Mesothelial cell of epicardium (in vitro differentiated cells): ENCODE results near the gene TOMM22. TPM values are rescaled to one million over a fixed set of nuclear protein-coding genes. Genes with fewer than 3 reads are reported as not detected.

Source experiments
- DNase-seq, 2 experiments: peaks; one replicate each; pipeline ENCODE4 v3.0.0; 2021; ENCODE audit warnings: low spot score in 2 of 2; ENCODE audit not compliant: unreplicated experiment in 2 of 2
- H3K27ac Mint-ChIP-seq: 2 replicates; pipeline ENCODE4 v1.8.0; 2021; ENCODE audit warnings: mixed read lengths
- H3K27me3 Mint-ChIP-seq: 2 replicates; pipeline ENCODE4 v1.8.0; 2021; ENCODE audit warnings: low read depth, mixed read lengths
- H3K36me3 Mint-ChIP-seq: 2 replicates; pipeline ENCODE4 v1.8.0; 2021; ENCODE audit warnings: mixed read lengths
- H3K4me1 Mint-ChIP-seq: 2 replicates; pipeline ENCODE4 v1.8.0; 2021; ENCODE audit warnings: mixed read lengths
- H3K4me3 Mint-ChIP-seq: 2 replicates; pipeline ENCODE4 v1.8.0; 2021; ENCODE audit warnings: mild to moderate bottlenecking, moderate library complexity, mixed read lengths
- H3K9me3 Mint-ChIP-seq: 2 replicates; pipeline ENCODE4 v1.8.0; 2021; ENCODE audit warnings: mixed read lengths
- total RNA-seq: library from RNA; stranded (reverse); gene quantifications from 3 replicates; pipeline ENCODE4 v1.2.1, GENCODE V29; 2021
- TF ChIP-seq, protein P1 (sequence below): fragments of 200-600 bp; sonication (generic); IDR thresholded peaks from one replicate; pipeline ENCODE4 v1.5.0; 2021; ENCODE audit warnings: antibody characterized with exemption; ENCODE audit not compliant: unreplicated experiment

TOMM22 gene
- total RNA-seq, 1 donor from 2014 or later: 59.7 TPM

DNA sequence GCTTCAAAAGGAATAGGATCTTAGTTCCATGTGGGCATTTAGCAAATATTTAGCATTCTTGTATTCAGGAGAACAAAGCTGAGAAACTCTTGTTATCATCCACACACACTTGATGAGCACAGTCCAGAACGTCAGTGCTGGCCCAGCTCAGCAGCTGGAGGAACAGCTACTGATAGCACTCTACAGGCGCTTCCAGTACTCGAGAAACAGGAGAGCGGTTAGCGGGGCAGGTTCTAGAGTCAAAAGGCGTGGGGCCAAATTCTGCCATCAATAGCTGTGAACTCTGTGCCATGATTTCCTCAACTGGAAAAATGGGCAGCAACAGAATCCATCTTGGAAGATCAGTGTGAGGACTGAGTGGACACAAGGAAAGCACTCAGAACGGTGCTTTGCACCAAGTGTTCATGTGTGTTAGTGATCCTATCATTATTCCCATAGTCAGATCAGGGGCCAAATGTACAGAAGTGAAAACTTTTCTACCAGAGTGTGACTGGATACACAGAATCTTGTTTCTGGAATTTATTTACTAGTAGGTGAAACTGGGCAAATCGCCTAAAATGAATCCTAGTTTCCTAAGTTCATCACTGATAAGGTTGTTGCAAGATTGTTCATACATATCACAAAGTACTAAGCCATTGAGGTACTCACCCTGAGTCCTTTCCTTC is 15.8 kb downstream of the TOMM22 start:
- TF ChIP-seq, protein P1, sequence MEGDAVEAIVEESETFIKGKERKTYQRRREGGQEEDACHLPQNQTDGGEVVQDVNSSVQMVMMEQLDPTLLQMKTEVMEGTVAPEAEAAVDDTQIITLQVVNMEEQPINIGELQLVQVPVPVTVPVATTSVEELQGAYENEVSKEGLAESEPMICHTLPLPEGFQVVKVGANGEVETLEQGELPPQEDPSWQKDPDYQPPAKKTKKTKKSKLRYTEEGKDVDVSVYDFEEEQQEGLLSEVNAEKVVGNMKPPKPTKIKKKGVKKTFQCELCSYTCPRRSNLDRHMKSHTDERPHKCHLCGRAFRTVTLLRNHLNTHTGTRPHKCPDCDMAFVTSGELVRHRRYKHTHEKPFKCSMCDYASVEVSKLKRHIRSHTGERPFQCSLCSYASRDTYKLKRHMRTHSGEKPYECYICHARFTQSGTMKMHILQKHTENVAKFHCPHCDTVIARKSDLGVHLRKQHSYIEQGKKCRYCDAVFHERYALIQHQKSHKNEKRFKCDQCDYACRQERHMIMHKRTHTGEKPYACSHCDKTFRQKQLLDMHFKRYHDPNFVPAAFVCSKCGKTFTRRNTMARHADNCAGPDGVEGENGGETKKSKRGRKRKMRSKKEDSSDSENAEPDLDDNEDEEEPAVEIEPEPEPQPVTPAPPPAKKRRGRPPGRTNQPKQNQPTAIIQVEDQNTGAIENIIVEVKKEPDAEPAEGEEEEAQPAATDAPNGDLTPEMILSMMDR: no peak
- H3K4me3 Mint-ChIP-seq: peak overlapping the region; percentile 98
- no peak for DNase-seq
- H3K36me3 Mint-ChIP-seq: peaks cover 14% of the 10 kb centered on the region
- no peaks in the 10 kb centered on the region for H3K27me3 Mint-ChIP-seq
- no peaks in the 10 kb centered on the region for H3K9me3 Mint-ChIP-seq
- H3K27ac Mint-ChIP-seq: peak overlapping the region; percentile 98
- peaks cover 52% of the 10 kb centered on the region for H3K4me1 Mint-ChIP-seq

DNA sequence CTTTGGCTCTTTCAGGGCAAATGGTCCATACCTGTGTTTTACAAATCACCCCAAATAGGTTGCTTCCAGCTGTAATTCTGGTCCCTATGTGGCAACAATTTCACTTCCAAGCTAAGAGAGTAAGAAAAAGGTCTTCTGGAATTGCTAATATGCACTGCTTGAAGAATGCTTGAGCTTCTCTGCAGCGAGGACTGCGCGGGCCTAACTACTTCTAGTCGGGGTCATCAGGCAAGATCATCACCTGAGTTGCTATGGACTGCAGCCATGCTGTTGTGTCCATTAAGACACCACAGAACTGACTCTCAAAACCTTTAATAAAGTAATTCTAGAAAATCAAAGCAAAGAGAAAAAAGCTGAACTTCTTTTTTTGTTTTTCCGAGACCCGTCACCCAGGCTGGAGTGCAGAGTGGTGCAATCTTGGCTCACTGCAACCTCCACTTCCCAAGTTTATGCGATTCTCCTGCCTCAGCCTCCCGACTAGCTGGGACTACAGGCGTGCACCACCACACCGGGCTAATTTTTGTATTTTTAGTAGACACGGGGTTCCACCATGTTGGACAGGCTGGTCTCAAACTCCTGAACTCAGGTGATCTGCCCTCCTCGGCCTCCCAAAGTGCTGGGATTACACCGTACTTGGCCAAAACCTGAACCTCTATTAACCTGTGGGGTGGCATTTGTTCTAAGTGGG is 16.8 kb downstream of the TOMM22 start:
- TF ChIP-seq, protein P1: no peak
- H3K4me3 Mint-ChIP-seq: peak overlapping the region; percentile 98
- peak overlapping the region; percentile 98 for H3K27ac Mint-ChIP-seq
- DNase-seq: no peak
- H3K4me1 Mint-ChIP-seq: peaks cover 52% of the 10 kb centered on the region
- H3K27me3 Mint-ChIP-seq: no peaks in the 10 kb centered on the region
- peaks cover 7% of the 10 kb centered on the region for H3K36me3 Mint-ChIP-seq
- H3K9me3 Mint-ChIP-seq: no peaks in the 10 kb centered on the region

DNA sequence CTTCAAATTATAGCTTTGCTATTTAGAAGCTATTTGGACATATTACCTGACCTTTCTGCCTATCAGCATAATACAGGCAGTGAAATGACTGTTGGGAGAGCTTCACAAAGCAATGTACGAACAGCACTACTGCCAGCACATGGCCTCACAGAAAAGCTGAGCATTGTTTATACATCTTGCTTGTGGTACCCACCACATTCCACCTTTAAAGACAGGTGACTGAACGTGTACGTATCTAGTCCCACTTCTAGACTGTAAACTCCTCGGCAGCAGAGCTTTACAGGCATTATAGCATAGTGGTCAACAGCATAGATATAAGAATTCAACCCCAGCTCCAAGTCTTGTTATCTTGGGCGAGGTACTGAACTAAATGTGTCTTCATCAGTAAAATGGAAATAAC is 17.4 kb downstream of the TOMM22 start:
- Mint-ChIP-seq H3K27me3 (no peaks in the 10 kb centered on the region), H3K27ac (peak overlapping the region; percentile 98), H3K4me3 (peak overlapping the region; percentile 98), H3K36me3 (peaks cover 7% of the 10 kb centered on the region), H3K9me3 (no peaks in the 10 kb centered on the region), H3K4me1 (peaks cover 52% of the 10 kb centered on the region)
- TF ChIP-seq, protein P1: no peak
- no peak for DNase-seq

DNA sequence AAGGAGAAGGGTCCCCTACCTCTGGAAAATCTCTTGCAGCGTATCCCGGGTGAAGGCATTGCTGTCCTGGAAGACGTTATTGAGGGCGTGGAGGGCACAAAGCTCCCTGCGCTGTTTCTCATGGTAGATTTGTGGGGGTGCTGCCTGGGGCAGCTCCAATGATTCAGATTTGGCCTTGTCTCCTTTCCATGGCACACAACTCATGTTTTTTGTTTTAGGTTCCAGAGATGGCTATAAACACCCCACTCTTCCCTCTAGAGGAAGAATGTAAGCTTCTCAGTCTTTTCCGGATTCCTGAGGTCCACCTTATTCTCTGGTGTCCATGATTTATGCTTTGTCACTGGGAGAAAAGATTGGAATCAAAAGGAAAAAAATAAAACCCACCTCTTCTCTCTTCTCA is 18.0 kb downstream of the TOMM22 start:
- Mint-ChIP-seq H3K27me3 (no peaks in the 10 kb centered on the region), H3K4me1 (peaks cover 56% of the 10 kb centered on the region), H3K27ac (peak overlapping the region; percentile 98), H3K4me3 (peak overlapping the region; percentile 98), H3K9me3 (no peaks in the 10 kb centered on the region), H3K36me3 (peaks cover 4% of the 10 kb centered on the region)
- no peak for DNase-seq
- TF ChIP-seq, protein P1: no peak

DNA sequence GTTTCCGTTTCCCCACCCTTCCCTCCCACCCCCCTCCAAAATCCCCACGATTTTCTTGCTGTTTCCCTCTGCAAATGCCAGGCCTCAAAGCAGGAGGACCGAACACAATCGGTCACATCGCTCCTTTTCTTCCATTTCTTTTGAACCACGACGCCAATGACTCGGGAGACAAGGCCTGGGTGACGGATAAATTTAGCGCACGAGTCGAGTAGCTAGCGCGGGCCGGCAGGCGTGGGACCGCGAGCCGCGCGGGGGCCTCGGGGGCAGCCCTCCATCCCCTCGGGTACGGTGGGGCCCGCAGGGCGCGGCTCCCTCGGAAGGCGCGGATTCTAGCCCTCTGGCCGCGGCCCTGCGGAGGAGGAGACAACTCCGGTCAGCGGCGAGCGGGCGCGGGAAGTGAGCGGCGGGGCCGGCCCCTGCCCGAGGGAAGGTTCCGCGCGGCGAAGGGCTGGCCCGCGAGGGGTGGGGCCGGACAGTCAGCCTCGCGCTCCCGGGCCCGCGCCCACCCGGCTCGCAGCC is 18.6 kb downstream of the TOMM22 start:
- peaks cover 56% of the 10 kb centered on the region for H3K4me1 Mint-ChIP-seq
- no peaks in the 10 kb centered on the region for H3K9me3 Mint-ChIP-seq
- peak overlapping the region; percentile 98 for H3K27ac Mint-ChIP-seq
- no peak for DNase-seq
- TF ChIP-seq, protein P1: no peak
- no peaks in the 10 kb centered on the region for H3K27me3 Mint-ChIP-seq
- peaks cover 2% of the 10 kb centered on the region for H3K36me3 Mint-ChIP-seq
- peak overlapping the region; percentile 98 for H3K4me3 Mint-ChIP-seq
